Breast epithelium (tissue), 3 donors: ENCODE measurements around the gene RAD51C.

Experiments
- POLR2AphosphoS5 ChIP-seq, 3 donors: sonication (generic); formaldehyde crosslinking; IDR thresholded peaks; one replicate each; pipeline ENCODE4 v1.6.1; 2017; ENCODE audit warnings: antibody characterized with exemption in 3 of 3
- TF ChIP-seq, protein P1 (sequence below), 3 donors: fragments of 450-650 bp; IDR thresholded peaks; one replicate each; pipeline ENCODE4 v1.5.1; 2016 to 2017; ENCODE audit warnings: antibody characterized with exemption in 3 of 3, mild to moderate bottlenecking in 3 of 3, moderate library complexity in 3 of 3

DNA sequence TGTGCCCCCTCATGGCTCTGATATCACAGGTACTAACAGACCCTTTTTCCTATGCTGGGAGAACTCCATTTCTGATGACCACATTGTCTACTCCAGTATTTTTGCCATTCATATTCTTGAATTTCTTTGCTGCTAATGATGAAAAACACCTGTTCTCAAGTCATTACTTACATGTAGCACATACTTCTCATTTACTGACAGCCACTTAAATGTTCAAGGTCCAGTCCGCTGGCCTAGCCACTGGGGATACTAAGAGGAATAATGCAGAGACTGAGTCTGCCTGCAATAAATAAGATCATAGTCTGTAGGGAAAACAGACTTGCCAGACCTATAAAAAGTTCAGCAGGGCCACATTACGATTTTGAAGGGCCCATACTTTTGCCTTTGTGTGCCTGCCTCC is 28.1 kb upstream of the RAD51C start:
- no peak for TF ChIP-seq POLR2AphosphoS5 (IDR thresholded peaks at IDR 0.05)
- TF ChIP-seq, protein P1, sequence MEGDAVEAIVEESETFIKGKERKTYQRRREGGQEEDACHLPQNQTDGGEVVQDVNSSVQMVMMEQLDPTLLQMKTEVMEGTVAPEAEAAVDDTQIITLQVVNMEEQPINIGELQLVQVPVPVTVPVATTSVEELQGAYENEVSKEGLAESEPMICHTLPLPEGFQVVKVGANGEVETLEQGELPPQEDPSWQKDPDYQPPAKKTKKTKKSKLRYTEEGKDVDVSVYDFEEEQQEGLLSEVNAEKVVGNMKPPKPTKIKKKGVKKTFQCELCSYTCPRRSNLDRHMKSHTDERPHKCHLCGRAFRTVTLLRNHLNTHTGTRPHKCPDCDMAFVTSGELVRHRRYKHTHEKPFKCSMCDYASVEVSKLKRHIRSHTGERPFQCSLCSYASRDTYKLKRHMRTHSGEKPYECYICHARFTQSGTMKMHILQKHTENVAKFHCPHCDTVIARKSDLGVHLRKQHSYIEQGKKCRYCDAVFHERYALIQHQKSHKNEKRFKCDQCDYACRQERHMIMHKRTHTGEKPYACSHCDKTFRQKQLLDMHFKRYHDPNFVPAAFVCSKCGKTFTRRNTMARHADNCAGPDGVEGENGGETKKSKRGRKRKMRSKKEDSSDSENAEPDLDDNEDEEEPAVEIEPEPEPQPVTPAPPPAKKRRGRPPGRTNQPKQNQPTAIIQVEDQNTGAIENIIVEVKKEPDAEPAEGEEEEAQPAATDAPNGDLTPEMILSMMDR (IDR thresholded peaks at IDR 0.05) = no peak
